NCI-H128 (cell line): ENCODE measurements around the gene CD3E.
"Not testable (repeated sequence)": the region's sequence is repeated elsewhere in the genome, so short reads cannot be mapped to it uniquely, and the experiment has no call there.

Experiments used
- DNase-seq: peaks from one replicate; lab custom pipeline; 2025; ENCODE audit not compliant: unreplicated experiment; lab: John Stamatoyannopoulos, UW

Gene CD3E

GRCh38 chr11:118289401-118289800 is 15.1 kb upstream of the CD3E start:
- DNase-seq = no peak

- no peak for DNase-seq
These were observed 13.6 kb upstream of the CD3E start for GRCh38 chr11:118290923-118291322.

- DNase-seq = no peak
These were observed 12.9 kb upstream of the CD3E start for GRCh38 chr11:118291477-118292135.

- DNase-seq = no peak
These were observed 10.5 kb upstream of the CD3E start for GRCh38 chr11:118294053-118294452.

- DNase-seq = no peak
These were observed 9.3 kb upstream of the CD3E start for GRCh38 chr11:118295199-118295598.

- DNase-seq = no peak
These were observed 8.6 kb upstream of the CD3E start for GRCh38 chr11:118295815-118296454.

GRCh38 chr11:118301600-118302195 is 2.8 kb upstream of the CD3E start:
- no peak for DNase-seq

- no peak for DNase-seq
These were observed 333 bp upstream of the CD3E start for GRCh38 chr11:118304227-118304567.

GRCh38 chr11:118305726-118306125 is 1.2 kb downstream of the CD3E start:
- no peak for DNase-seq

- no peak for DNase-seq
These were observed 2.0 kb downstream of the CD3E start for GRCh38 chr11:118306556-118306955.

- DNase-seq = not testable (repeated sequence)
These were observed 4.5 kb downstream of the CD3E start for GRCh38 chr11:118308995-118309528.

- DNase-seq = no peak
These were observed 5.7 kb downstream of the CD3E start for GRCh38 chr11:118310271-118310670.

- DNase-seq = no peak
These were observed 6.4 kb downstream of the CD3E start for GRCh38 chr11:118310781-118311485.

- DNase-seq = no peak
These were observed 7.0 kb downstream of the CD3E start for GRCh38 chr11:118311518-118311917.

- no peak for DNase-seq
These were observed 7.8 kb downstream of the CD3E start for GRCh38 chr11:118312328-118312727.

- DNase-seq = no peak
These were observed 8.7 kb downstream of the CD3E start for GRCh38 chr11:118313242-118313641.

GRCh38 chr11:118314988-118315411 is 10.5 kb downstream of the CD3E start:
- no peak for DNase-seq

- DNase-seq = no peak
These were observed 13.6 kb downstream of the CD3E start for GRCh38 chr11:118318124-118318523.

- DNase-seq = no peak
These were observed 14.2 kb downstream of the CD3E start for GRCh38 chr11:118318581-118319336.

GRCh38 chr11:118319337-118319707 is 14.8 kb downstream of the CD3E start:
- no peak for DNase-seq

GRCh38 chr11:118320515-118320914 is 16.0 kb downstream of the CD3E start:
- DNase-seq = no peak
